OCI-LY7 (cell line): ENCODE data around the gene DPPA3.
"Not testable (repeated sequence)": the region's sequence is repeated elsewhere in the genome, so short reads cannot be mapped to it uniquely, and the experiment has no call there.

Source experiments
- CTCF ChIP-seq: fragments of 200-600 bp; sonication (generic); conservative IDR thresholded peaks from 2 replicates; pipeline ENCODE4 v1.5.1; 2014; ENCODE audit warnings: mild to moderate bottlenecking, antibody characterized with exemption, low read length, moderate library complexity, mixed read lengths
- EZH2phosphoT487 ChIP-seq: fragments of 200-600 bp; sonication (generic); IDR thresholded peaks from 2 replicates; pipeline ENCODE4 v1.6.1; 2018; ENCODE audit warnings: low read depth, borderline replicate concordance, mild to moderate bottlenecking, mixed run types, antibody characterized with exemption, low read length, moderate library complexity, mixed read lengths

GRCh38 chr12:7675455-7675854 lies 35.8 kb upstream of the DPPA3 start:
- not testable (repeated sequence) for TF ChIP-seq CTCF, EZH2phosphoT487
